GM12892 (cell line): ENCODE measurements around the gene CACNA2D4.

Experiments
- POLR2A ChIP-seq: IDR thresholded peaks from 2 replicates; pipeline ENCODE4 v1.6.1; 2011; ENCODE audit warnings: low read depth, low read length, control low read depth
- POLR2AphosphoS5 ChIP-seq: IDR thresholded peaks from 2 replicates; pipeline ENCODE4 v1.6.1; 2011; ENCODE audit warnings: low read depth, low read length, control low read depth
- TAF1 ChIP-seq: IDR thresholded peaks from 2 replicates; pipeline ENCODE4 v1.6.1; 2011; ENCODE audit warnings: low read depth, mild to moderate bottlenecking, control low read depth, low read length, borderline replicate concordance

DNA sequence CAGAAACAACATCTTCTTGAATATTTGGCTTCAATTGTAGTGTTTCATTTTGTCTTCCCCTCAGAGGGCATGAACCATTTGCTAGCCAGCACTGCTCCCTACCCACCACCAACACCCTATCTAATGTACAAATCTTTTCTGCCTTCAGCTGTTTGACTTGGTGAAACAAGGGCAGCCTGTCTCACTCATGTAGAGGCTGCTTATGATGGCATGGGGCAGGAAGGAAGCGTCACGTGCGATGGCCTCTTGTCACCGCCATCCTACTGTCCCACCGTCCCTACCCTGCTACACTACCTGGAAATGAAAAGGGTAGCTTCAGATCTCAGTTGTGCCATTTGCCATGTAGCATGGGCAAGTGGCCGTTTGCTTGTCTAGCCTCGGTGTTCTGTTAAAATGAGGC lies 128.0 kb downstream of the CACNA2D4 start:
- TF ChIP-seq POLR2A (no peak), TAF1 (no peak), POLR2AphosphoS5 (no peak)
